PC-9 (cell line): Measurements from ENCODE around the gene CLCN6.

Experiments used
- CTCF ChIP-seq: fragments of 200-600 bp; sonication (generic); conservative IDR thresholded peaks from 2 replicates; pipeline ENCODE4 v1.6.1; 2017; ENCODE audit warnings: mixed run types, antibody characterized with exemption, mild to moderate bottlenecking, moderate library complexity
- EZH2 ChIP-seq: fragments of 200-600 bp; sonication (generic); IDR thresholded peaks from 2 replicates; pipeline ENCODE4 v1.8.0; 2017; ENCODE audit warnings: antibody characterized with exemption, low read depth

- TF ChIP-seq CTCF (no peak), EZH2 (no peak)
Observed at GRCh38 chr1:11825131-11825530, 19.1 kb downstream of the CLCN6 start.
